Measurements from ENCODE around the gene RABAC1.
"Not testable (repeated sequence)": the region's sequence is repeated elsewhere in the genome, so short reads cannot be mapped to it uniquely, and the experiment has no call there.

Gene RABAC1

GRCh38 chr19:41993612-41994483 lies 34.7 kb upstream of the RABAC1 start, which contains the start of gene ATP1A3:
ATP1A3 (minus strand) TSS chr19:41994230; CDS start chr19:41994076, 154 bp downstream.
- TF ChIP-seq, protein P1, sequence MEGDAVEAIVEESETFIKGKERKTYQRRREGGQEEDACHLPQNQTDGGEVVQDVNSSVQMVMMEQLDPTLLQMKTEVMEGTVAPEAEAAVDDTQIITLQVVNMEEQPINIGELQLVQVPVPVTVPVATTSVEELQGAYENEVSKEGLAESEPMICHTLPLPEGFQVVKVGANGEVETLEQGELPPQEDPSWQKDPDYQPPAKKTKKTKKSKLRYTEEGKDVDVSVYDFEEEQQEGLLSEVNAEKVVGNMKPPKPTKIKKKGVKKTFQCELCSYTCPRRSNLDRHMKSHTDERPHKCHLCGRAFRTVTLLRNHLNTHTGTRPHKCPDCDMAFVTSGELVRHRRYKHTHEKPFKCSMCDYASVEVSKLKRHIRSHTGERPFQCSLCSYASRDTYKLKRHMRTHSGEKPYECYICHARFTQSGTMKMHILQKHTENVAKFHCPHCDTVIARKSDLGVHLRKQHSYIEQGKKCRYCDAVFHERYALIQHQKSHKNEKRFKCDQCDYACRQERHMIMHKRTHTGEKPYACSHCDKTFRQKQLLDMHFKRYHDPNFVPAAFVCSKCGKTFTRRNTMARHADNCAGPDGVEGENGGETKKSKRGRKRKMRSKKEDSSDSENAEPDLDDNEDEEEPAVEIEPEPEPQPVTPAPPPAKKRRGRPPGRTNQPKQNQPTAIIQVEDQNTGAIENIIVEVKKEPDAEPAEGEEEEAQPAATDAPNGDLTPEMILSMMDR (IDR thresholded peaks at IDR 0.05; ENCODE audit: control insufficient read depth, extremely low read depth, insufficient read depth), result no peak
- DNase-seq (ENCODE audit: low read depth), result no peak
- no peak within 1 kb of the TSS for H3K4me3 ChIP-seq (ENCODE audit: low read depth, low read length)

DNA sequence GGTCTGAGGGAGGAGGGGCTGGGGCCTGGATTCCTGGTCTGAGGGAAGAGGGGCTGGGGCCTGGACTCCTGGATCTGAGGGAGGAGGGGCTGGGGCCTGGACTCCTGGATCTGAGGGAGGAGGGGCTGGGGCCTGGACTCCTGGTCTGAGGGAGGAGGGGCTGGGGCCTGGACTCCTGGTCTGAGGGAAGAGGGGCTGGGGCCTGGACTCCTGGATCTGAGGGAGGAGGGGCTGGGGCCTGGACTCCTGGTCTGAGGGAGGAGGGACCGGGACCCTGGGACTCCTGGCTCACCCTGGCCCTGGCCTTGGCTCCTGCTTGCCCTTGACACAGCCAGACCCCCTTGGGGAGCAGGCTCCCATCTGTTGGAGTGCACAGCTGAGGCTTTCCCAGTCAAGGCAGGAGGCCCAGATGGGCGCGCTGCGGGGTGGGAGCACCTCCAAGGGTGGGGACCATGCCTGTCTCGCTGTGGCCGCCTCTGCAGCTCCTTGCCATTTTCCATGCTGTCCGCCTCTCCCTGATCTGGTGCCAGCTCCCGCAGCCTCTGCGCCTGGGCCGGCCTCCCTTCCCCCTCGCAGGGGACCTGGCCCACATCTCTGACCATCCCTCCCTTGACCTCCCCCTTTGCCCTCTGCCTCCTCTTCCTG lies 32.9 kb upstream of the RABAC1 start:
- not testable (repeated sequence) for DNase-seq (ENCODE audit: low read depth); H3K4me3 ChIP-seq (ENCODE audit: low read depth, low read length)

GRCh38 chr19:41991025-41991424 lies 31.9 kb upstream of the RABAC1 start:
- TF ChIP-seq, protein P1 (IDR thresholded peaks at IDR 0.05; ENCODE audit: control insufficient read depth, extremely low read depth, insufficient read depth), result no peak
- H3K4me3 ChIP-seq (ENCODE audit: low read depth, low read length), result no peak overlapping the region
- no peak for DNase-seq (ENCODE audit: low read depth)

- DNase-seq (ENCODE audit: low read depth), result no peak
- H3K4me3 ChIP-seq (ENCODE audit: low read depth, low read length), result no peak overlapping the region
- TF ChIP-seq, protein P1 (IDR thresholded peaks at IDR 0.05; ENCODE audit: control insufficient read depth, extremely low read depth, insufficient read depth), result no peak
Observed at GRCh38 chr19:41990615-41991014, 31.5 kb upstream of the RABAC1 start.

- TF ChIP-seq, protein P1 (IDR thresholded peaks at IDR 0.05; ENCODE audit: control insufficient read depth, extremely low read depth, insufficient read depth), result no peak
- no peak overlapping the region for H3K4me3 ChIP-seq (ENCODE audit: low read depth, low read length)
- DNase-seq (ENCODE audit: low read depth), result no peak
Observed at GRCh38 chr19:41990028-41990427, 30.9 kb upstream of the RABAC1 start.

DNA sequence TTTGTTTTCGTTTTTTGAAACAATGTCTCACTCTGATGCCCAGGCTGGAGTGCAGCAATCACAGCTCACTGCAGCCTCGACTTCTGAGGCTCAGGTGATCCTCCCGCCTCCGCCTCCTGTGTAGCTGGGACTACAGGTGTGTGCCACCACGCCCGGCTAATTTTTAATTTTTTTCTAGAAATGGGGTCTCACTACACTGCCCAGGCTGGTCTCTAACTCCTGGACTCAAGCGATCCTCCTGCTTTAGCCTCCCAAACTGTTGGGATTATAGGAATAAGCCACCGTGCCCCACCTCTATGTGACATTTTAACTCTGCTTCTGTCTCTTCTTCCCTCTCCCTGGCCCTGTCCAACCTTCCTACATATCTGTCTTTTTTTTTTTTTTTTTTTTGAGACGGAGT lies 29.8 kb upstream of the RABAC1 start:
- DNase-seq (ENCODE audit: low read depth), result no peak
- TF ChIP-seq, protein P1 (IDR thresholded peaks at IDR 0.05; ENCODE audit: control insufficient read depth, extremely low read depth, insufficient read depth), result no peak
- H3K4me3 ChIP-seq (ENCODE audit: low read depth, low read length), result no peak overlapping the region

- DNase-seq (ENCODE audit: low read depth), result no peak
- no peak overlapping the region for H3K4me3 ChIP-seq (ENCODE audit: low read depth, low read length)
- TF ChIP-seq, protein P1 (IDR thresholded peaks at IDR 0.05; ENCODE audit: control insufficient read depth, extremely low read depth, insufficient read depth), result no peak
Observed at GRCh38 chr19:41987141-41987860, 28.2 kb upstream of the RABAC1 start.

All from LNCaP clone FGC (cell line).